ENCODE data around the gene LMCD1. TPM values are rescaled to one million over a fixed set of nuclear protein-coding genes. Genes with fewer than 3 reads are reported as not detected.

Gene LMCD1
- polyA plus RNA-seq, 2 of the 4 experiments (the other 2 are of a cell fraction) = 64.3 to 85.4 TPM

GRCh38 chr3:8542190-8543135, 40.8 kb downstream of the LMCD1 start:
- no peak for TF ChIP-seq RARB (CRISPR knock-in tag; IDR thresholded peaks at IDR 0.05)
- TF ChIP-seq CHD4 (IDR thresholded peaks at IDR 0.05; ENCODE audit: borderline replicate concordance) = no peak
- TF ChIP-seq RNF2 (IDR thresholded peaks at IDR 0.05; ENCODE audit: borderline replicate concordance, low read depth) = no peak
- no peak for TF ChIP-seq CBX2 (IDR thresholded peaks at IDR 0.05; ENCODE audit: borderline replicate concordance, low read depth)
- TF ChIP-seq FOSL2 (IDR thresholded peaks at IDR 0.05) = no peak
- TF ChIP-seq FOSL2 (CRISPR knock-in tag; IDR thresholded peaks at IDR 0.05) = no peak
- TF ChIP-seq, protein P1, sequence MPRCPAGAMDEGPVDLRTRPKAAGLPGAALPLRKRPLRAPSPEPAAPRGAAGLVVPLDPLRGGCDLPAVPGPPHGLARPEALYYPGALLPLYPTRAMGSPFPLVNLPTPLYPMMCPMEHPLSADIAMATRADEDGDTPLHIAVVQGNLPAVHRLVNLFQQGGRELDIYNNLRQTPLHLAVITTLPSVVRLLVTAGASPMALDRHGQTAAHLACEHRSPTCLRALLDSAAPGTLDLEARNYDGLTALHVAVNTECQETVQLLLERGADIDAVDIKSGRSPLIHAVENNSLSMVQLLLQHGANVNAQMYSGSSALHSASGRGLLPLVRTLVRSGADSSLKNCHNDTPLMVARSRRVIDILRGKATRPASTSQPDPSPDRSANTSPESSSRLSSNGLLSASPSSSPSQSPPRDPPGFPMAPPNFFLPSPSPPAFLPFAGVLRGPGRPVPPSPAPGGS (IDR thresholded peaks at IDR 0.05) = no peak
- no peak for TF ChIP-seq CBX8 (IDR thresholded peaks at IDR 0.05)
- no peak overlapping the region for H3K4me3 ChIP-seq
- CTCF ChIA-PET = interaction anchor here (1.1 to 1.5 kb wide), 2 partner anchors 39 to 80 kb away, joined by 3 to 4 read pairs; no protein-coding TSS in a partner anchor
- H3K4me1 ChIP-seq = no peaks in the 10 kb centered on the region
- H3K27ac ChIP-seq = no peak overlapping the region
- POLR2A ChIA-PET = no interaction called here
- 92% methylated on average over 12 of the region's 12 CpGs for WGBS (ENCODE audit: missing lambda C conversion rate)
- ATAC-seq (no peak), DNase-seq (ENCODE audit: low read depth in 1 of 2, low spot score in 1 of 2) (no peak), FAIRE-seq (no peak)
- H3K9me3 ChIP-seq = no peaks in the 10 kb centered on the region
- no peak overlapping the region for H3K4me2 ChIP-seq

DNA sequence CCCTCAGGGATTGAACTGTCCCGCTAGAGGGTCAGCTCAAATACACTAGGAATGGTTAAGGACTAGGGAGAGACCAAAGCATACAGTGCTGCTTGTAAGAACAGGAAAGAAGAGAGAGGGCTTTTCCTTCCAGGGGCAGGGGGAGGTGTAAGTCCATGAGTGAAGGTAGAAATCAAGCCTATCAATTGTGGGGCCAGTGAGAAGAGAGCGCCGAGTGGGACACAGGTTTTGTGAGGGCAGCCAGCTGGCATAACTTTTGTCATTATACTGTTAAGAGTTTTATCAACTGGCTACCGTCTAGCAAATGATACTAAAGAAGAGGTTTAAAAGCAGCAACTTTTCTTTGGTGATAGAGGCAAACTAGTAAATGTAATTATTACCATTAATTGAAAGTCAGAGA, 45.0 kb downstream of the LMCD1 start:
- no peak for ATAC-seq
- H3K9me3 ChIP-seq = no peaks in the 10 kb centered on the region
- no peak for FAIRE-seq
- ChIA-PET POLR2A (no interaction called here), CTCF (interaction anchor here (1.0 to 1.7 kb wide), 3 partner anchors 11 to 105 kb away, joined by 3 to 5 read pairs (median 3); no protein-coding TSS in a partner anchor)
- DNase-seq (ENCODE audit: low read depth in 1 of 2, low spot score in 1 of 2) = no peak
- no peak overlapping the region for H3K27ac ChIP-seq
- H3K4me2 ChIP-seq = no peak overlapping the region
- WGBS (ENCODE audit: missing lambda C conversion rate) = 91% methylated on average over 4 of the region's 4 CpGs
- H3K4me3 ChIP-seq = no peak overlapping the region
- H3K4me1 ChIP-seq = no peaks in the 10 kb centered on the region
- TF ChIP-seq POLR2A (IDR thresholded peaks at IDR 0.05; ENCODE audit: low read length) (no peak), EHF (CRISPR knock-in tag; IDR thresholded peaks at IDR 0.05) (no peak), HOXB5 (CRISPR knock-in tag; IDR thresholded peaks at IDR 0.05) (no peak), ELK1 (IDR thresholded peaks at IDR 0.05; ENCODE audit: low read depth, low read length) (no peak)
- TF ChIP-seq, protein P2, sequence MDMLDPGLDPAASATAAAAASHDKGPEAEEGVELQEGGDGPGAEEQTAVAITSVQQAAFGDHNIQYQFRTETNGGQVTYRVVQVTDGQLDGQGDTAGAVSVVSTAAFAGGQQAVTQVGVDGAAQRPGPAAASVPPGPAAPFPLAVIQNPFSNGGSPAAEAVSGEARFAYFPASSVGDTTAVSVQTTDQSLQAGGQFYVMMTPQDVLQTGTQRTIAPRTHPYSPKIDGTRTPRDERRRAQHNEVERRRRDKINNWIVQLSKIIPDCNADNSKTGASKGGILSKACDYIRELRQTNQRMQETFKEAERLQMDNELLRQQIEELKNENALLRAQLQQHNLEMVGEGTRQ (IDR thresholded peaks at IDR 0.05) = no peak

DNA sequence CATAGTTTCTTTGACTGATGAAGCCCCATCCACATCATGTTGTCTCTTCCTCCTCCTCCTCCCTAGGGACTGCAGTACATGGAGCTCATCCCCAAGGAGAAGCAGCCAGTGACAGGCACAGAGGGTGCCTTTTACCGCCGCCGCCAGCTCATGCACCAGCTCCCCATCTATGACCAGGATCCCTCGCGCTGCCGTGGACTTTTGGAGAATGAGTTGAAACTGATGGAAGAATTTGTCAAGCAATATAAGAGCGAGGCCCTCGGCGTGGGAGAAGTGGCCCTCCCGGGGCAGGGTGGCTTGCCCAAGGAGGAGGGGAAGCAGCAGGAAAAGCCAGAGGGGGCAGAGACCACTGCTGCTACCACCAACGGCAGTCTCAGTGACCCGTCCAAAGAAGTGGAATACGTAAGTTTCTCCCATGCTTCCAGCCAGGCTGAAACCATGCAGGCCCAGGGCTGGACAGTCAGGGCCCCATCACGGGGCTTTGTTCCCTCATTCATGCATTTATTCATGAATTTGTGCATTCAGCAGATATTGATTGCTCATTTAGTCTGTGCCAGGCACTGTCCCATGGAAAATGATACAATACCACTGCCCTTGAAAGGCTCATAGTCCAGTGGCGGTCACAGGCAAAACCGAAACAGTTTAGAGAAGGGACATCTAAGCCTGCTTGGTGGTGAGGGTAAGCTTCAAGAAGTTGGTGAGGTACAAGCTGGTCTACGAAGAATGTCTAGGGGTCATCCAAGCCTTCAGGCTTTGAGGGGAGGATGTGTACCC, 47.1 kb downstream of the LMCD1 start:
- no peaks in the 10 kb centered on the region for H3K4me1 ChIP-seq
- H3K27ac ChIP-seq = no peak overlapping the region
- 94% methylated on average over 17 of the region's 17 CpGs for WGBS (ENCODE audit: missing lambda C conversion rate)
- no peak overlapping the region for H3K4me3 ChIP-seq
- TF ChIP-seq HOXB5 (CRISPR knock-in tag; IDR thresholded peaks at IDR 0.05) (no peak), TP53 (CRISPR knock-in tag; IDR thresholded peaks at IDR 0.05) (no peak), HMGXB4 (CRISPR knock-in tag; IDR thresholded peaks at IDR 0.05; ENCODE audit: borderline replicate concordance) (no peak), KDM1A (IDR thresholded peaks at IDR 0.05; ENCODE audit: low read depth) (no peak), MYC (IDR thresholded peaks at IDR 0.05; ENCODE audit: borderline replicate concordance, low read length) (no peak), FOSL2 (IDR thresholded peaks at IDR 0.05) (no peak), FOSL2 (CRISPR knock-in tag; IDR thresholded peaks at IDR 0.05) (no peak), MAFK (IDR thresholded peaks at IDR 0.05; ENCODE audit: partially characterized antibody) (peak; percentile 38), POLR2A (IDR thresholded peaks at IDR 0.05; ENCODE audit: low read length) (no peak), ESRRA (IDR thresholded peaks at IDR 0.05; ENCODE audit: borderline replicate concordance, low read length) (no peak)
- DNase-seq (ENCODE audit: low read depth in 1 of 2, low spot score in 1 of 2) (no peak), FAIRE-seq (no peak), ATAC-seq (no peak)
- CTCF ChIA-PET = interaction anchor here (0.7 to 1.9 kb wide), 4 partner anchors 10 to 107 kb away, joined by 3 to 7 read pairs (median 3); no protein-coding TSS in a partner anchor
- POLR2A ChIA-PET = no interaction called here
- H3K4me2 ChIP-seq = no peak overlapping the region
- no peaks in the 10 kb centered on the region for H3K9me3 ChIP-seq
